ENCODE measurements around the gene PLEKHN1.
A peak's percentile ranks its signal among the peaks of the same experiment; 100 is the strongest.

PLEKHN1 gene

GRCh38 chr1:925561-926421 lies 40.5 kb upstream of the PLEKHN1 start:
- H3K9me3 ChIP-seq (ENCODE audit: insufficient read depth, low read length, severe bottlenecking): no peaks in the 10 kb centered on the region
- peak; percentile 92 for TF ChIP-seq EZH2 (IDR thresholded peaks at IDR 0.05; ENCODE audit: borderline replicate concordance, low read depth, low read length, severe bottlenecking)
- no peak for TF ChIP-seq CTCF (IDR thresholded peaks at IDR 0.05; ENCODE audit: borderline replicate concordance, extremely low read depth, low read length, poor library complexity, severe bottlenecking)
- H3K27ac ChIP-seq (ENCODE audit: low read length): no peak overlapping the region
- H3K4me3 ChIP-seq (ENCODE audit: low read depth in 1 of 2, low read length in 2 of 2): no peak overlapping the region
- H3K9ac ChIP-seq (ENCODE audit: low read depth, low read length): no peak overlapping the region
- peaks cover 30% of the 10 kb centered on the region for H3K4me1 ChIP-seq (ENCODE audit: insufficient read depth, low read length)
- no peaks in the 10 kb centered on the region for H3K36me3 ChIP-seq (ENCODE audit: insufficient read depth, low read length)
- no peak for DNase-seq
- no peak overlapping the region for H2AFZ ChIP-seq (ENCODE audit: low read depth, low read length)
- no peak for ATAC-seq (ENCODE audit: insufficient read depth, low read depth)
- H4K20me1 ChIP-seq (ENCODE audit: insufficient read depth, low read length): peaks cover 78% of the 10 kb centered on the region
- H3K27me3 ChIP-seq (ENCODE audit: insufficient read depth, low read length, poor library complexity): peaks cover 69% of the 10 kb centered on the region
- H3K4me2 ChIP-seq (ENCODE audit: insufficient read depth, low read length): no peak overlapping the region; the same call in 1 of the 2 replicates
- H3K79me2 ChIP-seq (ENCODE audit: insufficient read depth, low read length): no peaks in the 10 kb centered on the region

GRCh38 chr1:927234-927633 lies 39.0 kb upstream of the PLEKHN1 start:
- Histone ChIP-seq H4K20me1 (ENCODE audit: insufficient read depth, low read length) (peaks cover 68% of the 10 kb centered on the region), H3K9me3 (ENCODE audit: insufficient read depth, low read length, severe bottlenecking) (no peaks in the 10 kb centered on the region), H3K4me1 (ENCODE audit: insufficient read depth, low read length) (peaks cover 20% of the 10 kb centered on the region), H3K36me3 (ENCODE audit: insufficient read depth, low read length) (no peaks in the 10 kb centered on the region), H3K4me2 (ENCODE audit: insufficient read depth, low read length) (no peak overlapping the region), H3K9ac (ENCODE audit: low read depth, low read length) (no peak overlapping the region), H3K27ac (ENCODE audit: low read length) (no peak overlapping the region), H3K79me2 (ENCODE audit: insufficient read depth, low read length) (no peaks in the 10 kb centered on the region), H3K4me3 (ENCODE audit: low read depth in 1 of 2, low read length in 2 of 2) (no peak overlapping the region), H2AFZ (ENCODE audit: low read depth, low read length) (no peak overlapping the region), H3K27me3 (ENCODE audit: insufficient read depth, low read length, poor library complexity) (peaks cover 62% of the 10 kb centered on the region)
- no peak for DNase-seq
- TF ChIP-seq CTCF (IDR thresholded peaks at IDR 0.05; ENCODE audit: borderline replicate concordance, extremely low read depth, low read length, poor library complexity, severe bottlenecking) (no peak), EZH2 (IDR thresholded peaks at IDR 0.05; ENCODE audit: borderline replicate concordance, low read depth, low read length, severe bottlenecking) (no peak)
- ATAC-seq (ENCODE audit: insufficient read depth, low read depth): no peak

- Histone ChIP-seq H2AFZ (ENCODE audit: low read depth, low read length) (no peak overlapping the region), H3K79me2 (ENCODE audit: insufficient read depth, low read length) (no peaks in the 10 kb centered on the region), H4K20me1 (ENCODE audit: insufficient read depth, low read length) (peaks cover 67% of the 10 kb centered on the region), H3K9me3 (ENCODE audit: insufficient read depth, low read length, severe bottlenecking) (no peaks in the 10 kb centered on the region), H3K36me3 (ENCODE audit: insufficient read depth, low read length) (no peaks in the 10 kb centered on the region), H3K27ac (ENCODE audit: low read length) (no peak overlapping the region), H3K4me2 (ENCODE audit: insufficient read depth, low read length) (no peak overlapping the region), H3K4me3 (ENCODE audit: low read depth in 1 of 2, low read length in 2 of 2) (no peak overlapping the region), H3K27me3 (ENCODE audit: insufficient read depth, low read length, poor library complexity) (peaks cover 56% of the 10 kb centered on the region), H3K9ac (ENCODE audit: low read depth, low read length) (no peak overlapping the region), H3K4me1 (ENCODE audit: insufficient read depth, low read length) (peaks cover 20% of the 10 kb centered on the region)
- TF ChIP-seq EZH2 (IDR thresholded peaks at IDR 0.05; ENCODE audit: borderline replicate concordance, low read depth, low read length, severe bottlenecking): no peak
- TF ChIP-seq CTCF (IDR thresholded peaks at IDR 0.05; ENCODE audit: borderline replicate concordance, extremely low read depth, low read length, poor library complexity, severe bottlenecking): no peak
- ATAC-seq (ENCODE audit: insufficient read depth, low read depth): no peak
- DNase-seq: no peak
These were observed 38.5 kb upstream of the PLEKHN1 start for GRCh38 chr1:927748-928147.
